SIG-M5 treated with dmso at 0.1 percent for 504 hours (cell line): ENCODE measurements around the gene MEF2D.

Source experiments
- DNase-seq: peaks from one replicate; lab custom pipeline; 2025; ENCODE audit not compliant: unreplicated experiment; lab: John Stamatoyannopoulos, UW

The MEF2D gene

GRCh38 chr1:156500543-156500792 is at the start of gene MEF2D:
Gene MEF2D (minus strand): TSS chr1:156500775. CDS start chr1:156483292, 17,483 bp downstream.
- DNase-seq: no peak

- DNase-seq: no peak
These were observed 49.8 kb upstream of the MEF2D start for GRCh38 chr1:156550346-156550745.

- DNase-seq: no peak
These were observed 49.3 kb upstream of the MEF2D start for GRCh38 chr1:156549831-156550230.

GRCh38 chr1:156549390-156549789 is 48.8 kb upstream of the MEF2D start:
- no peak for DNase-seq

GRCh38 chr1:156547982-156548381 is 47.4 kb upstream of the MEF2D start:
- no peak for DNase-seq

- DNase-seq: no peak
These were observed 46.9 kb upstream of the MEF2D start for GRCh38 chr1:156547434-156547833.

- DNase-seq: no peak
These were observed 45.7 kb upstream of the MEF2D start for GRCh38 chr1:156546267-156546666.

DNA sequence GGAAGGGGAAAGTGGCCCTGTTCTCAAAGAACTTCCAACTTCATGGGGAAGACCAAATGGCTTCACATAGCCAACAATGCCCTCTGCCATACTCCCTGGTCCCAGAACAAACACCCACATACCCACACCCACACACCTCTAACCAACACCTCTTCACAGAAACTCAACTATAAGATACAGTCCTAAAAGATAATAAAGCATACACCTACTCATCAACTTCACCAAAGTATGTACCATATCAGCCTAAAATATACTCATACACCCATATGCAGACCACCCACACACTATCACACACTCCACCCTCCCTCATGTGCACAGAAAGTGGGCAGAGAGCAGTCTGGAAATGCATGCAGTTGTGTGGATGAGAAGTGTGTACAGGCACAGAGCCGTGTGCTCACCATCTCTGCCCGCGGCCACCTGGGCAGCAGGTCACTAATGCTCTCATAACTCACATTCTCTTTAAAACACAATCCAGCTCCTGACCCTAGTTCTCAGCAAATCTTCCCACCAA is 44.1 kb upstream of the MEF2D start:
- DNase-seq: no peak

DNA sequence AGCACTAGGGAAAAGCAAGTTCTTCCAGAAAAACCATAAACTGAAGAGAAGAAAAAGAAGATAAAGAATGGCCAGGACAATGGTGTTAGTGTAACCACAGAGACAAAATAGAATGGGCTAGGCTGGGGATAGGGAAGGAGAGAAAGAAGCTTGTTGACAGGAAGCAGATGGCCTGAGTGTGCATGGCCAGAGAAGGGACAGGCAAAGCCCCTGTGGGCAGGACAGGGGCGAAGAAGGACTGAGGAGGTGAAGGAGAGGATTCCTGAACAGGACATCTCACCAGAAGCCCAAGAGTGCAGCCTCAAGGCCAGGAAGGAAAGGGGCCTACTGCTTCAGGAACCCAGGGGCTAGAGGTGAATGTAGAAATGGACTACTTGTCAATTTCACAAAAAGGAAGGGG is 42.5 kb upstream of the MEF2D start:
- no peak for DNase-seq

GRCh38 chr1:156540955-156541354 is 40.4 kb upstream of the MEF2D start:
- DNase-seq: no peak

DNA sequence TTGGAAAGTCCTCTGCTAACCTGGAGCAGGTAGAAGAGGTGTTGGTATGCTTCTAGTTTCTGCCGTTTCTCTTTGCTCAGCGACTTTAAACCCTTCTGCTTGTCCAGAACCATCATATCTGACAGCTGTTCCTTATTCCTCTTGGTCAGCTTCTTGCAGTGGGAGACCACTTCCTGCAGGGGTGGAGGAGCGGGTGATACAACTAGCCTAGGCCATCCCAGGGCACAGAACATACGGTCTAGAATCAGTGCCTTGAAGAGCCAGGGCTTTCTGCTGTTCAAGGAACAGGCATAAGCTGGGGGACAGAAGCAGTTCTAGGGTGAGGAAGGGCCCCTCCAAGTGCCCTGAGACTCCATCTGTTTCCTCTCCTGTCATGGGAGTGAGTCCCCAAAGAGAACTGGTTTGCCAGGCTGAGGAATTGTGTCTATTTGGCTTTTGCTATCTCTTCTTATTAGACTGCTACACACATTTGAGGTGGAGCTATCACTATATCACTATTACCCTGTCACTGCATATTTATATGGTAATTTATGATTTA is 39.3 kb upstream of the MEF2D start:
- no peak for DNase-seq

DNA sequence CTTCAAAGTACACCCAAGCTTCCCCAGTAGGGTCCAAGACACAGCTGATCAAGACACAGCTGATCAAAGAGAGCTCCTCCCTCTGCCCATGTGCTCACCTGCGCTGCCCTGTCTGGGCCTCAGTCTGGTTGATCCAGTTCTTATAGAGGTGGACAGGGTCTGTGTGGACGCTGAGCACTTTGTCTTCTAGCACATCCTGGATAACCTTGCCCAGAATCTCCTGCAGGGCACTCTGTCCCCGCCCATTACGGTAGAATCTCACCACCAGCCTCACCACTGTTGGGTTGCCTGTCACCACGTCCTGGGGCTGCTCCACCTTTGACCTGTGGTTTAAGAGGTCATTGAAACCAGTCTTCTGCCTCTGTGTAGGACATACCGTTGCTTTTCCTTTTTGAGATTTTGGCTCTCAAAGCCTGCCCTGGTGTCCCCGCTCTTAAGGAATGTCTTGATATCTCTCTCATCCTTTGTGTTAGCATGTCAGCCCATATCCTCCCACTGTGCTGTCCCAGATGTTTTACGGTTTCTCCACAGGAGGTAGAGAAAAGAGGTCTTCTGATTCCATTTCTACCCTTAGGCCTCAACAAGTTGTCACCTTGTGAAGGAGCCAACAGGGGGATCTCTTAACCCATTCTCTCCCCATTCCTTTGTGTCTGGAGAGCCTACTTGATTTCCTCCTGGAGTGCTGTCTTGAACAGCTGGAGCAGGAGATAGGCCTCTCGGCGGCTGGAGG is 38.3 kb upstream of the MEF2D start:
- no peak for DNase-seq

DNA sequence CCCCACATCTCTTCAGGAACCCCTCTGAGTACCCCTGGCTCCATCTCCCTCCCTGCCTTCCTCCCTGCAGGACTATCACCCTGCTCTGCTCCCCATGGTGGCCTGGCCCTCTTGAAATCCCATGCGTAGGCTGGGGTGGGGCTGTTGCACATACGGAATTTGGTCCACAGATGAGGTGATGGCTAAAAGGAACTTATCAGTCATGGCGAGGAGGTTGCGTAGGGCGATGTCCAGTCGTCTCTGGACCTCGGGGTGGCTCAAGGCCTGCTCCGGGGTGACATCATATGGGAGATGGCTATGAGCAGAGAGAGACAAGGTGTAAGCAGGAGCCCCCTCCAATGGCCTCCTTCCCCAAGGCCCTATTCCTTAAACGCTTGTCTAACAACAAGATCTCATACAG is 36.5 kb upstream of the MEF2D start:
- DNase-seq: no peak

- no peak for DNase-seq
These were observed 34.0 kb upstream of the MEF2D start for GRCh38 chr1:156534424-156535060.

- no peak for DNase-seq
These were observed 33.1 kb upstream of the MEF2D start for GRCh38 chr1:156533568-156534220.

DNA sequence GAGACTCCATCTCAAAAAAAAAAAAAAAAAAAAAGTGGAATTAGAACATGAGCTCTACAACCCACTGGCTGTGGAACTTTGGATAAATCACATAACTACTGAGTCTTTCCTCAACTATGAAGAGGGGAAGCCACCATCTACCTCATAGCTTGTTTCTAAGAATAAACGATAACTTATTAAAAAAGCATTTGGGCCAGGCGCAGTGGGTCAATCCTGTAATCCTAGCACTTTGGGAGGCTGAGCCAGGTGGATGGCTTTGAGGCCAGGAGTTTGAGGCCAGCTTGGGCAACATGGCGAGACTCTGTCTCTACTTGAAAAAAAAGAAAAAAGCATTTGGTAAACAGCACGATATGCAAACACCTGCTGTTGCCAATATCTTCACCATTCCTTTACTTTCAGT is 31.8 kb upstream of the MEF2D start:
- DNase-seq: no peak

GRCh38 chr1:156530006-156530405 is 29.4 kb upstream of the MEF2D start:
- no peak for DNase-seq

DNA sequence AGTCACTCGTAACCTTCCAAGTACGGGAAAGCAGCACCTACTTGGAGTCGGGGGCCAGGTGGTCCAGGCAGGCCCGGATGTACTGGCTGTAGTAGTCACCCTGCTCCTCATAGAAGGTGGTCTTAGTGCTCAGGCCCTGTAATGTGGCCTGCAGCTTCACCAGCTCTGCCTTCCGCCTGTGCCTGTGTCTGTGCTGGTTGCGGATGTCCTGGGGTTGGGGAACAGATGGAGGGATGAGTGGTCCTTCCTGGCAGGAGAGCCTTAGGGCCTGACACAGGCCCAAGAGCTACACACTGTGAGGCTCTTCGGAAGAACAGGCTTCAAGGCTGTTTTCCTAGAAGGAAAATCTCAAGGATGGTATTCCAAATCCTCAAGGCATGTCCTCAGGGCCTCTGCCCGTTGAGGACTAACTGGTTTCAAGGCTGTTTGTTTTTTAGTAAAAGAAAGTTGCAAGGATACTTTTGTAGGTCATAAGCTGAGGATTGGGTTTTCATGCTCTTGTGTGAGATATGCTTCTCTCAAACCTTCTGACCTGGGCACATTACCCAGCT is 28.4 kb upstream of the MEF2D start:
- DNase-seq: no peak

DNA sequence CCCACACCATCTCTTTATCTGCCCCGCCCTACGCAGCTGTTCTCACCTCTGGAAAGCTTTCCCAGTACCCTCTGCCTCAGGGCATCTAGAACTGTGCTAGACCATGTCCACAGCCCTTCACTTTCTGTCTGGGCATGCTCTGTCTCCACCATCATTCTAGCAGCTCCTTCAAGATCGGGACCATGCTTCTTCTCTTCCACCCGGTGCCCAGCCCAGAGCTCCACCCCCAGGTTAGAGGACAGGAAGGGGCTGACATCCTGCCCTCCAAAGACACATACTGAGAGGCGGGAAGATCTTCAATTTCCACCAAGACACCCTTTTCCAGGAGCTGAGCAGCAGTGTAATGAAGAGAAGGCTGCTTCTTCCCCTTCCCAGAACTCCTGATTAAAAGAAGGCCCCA is 27.7 kb upstream of the MEF2D start:
- no peak for DNase-seq

GRCh38 chr1:156527584-156527983 is 27.0 kb upstream of the MEF2D start:
- DNase-seq: no peak

GRCh38 chr1:156525856-156526489 is 25.4 kb upstream of the MEF2D start:
- no peak for DNase-seq
